Measurements from ENCODE around the gene ACVR1C.

- TF ChIP-seq CTCF (conservative IDR thresholded peaks at IDR 0.05) (no peak), EZH2 (IDR thresholded peaks at IDR 0.05; ENCODE audit: low read depth) (no peak)
Measured at GRCh38 chr2:157487747-157488146, 140.9 kb downstream of the ACVR1C start.

Data from PC-9 (cell line).